ENCODE results near the gene TCF4.

- TF ChIP-seq CTCF (conservative IDR thresholded peaks at IDR 0.05; ENCODE audit: low read length) (no peak), EZH2phosphoT487 (IDR thresholded peaks at IDR 0.05; ENCODE audit: borderline replicate concordance, low read depth, low read length) (no peak)
Observed at GRCh38 chr18:55539240-55539639, 48.8 kb downstream of the TCF4 start.

Data from OCI-LY7 (cell line).